Activated CD8-positive, alpha-beta memory T cell treated with anti-CD3 and anti-CD28 coated beads, Interleukin-2, amount 10 ng/mL, durations not matched to agents 7 days and 5 days (primary cell): ENCODE measurements around the gene PIK3CB. TPM values are rescaled to one million over a fixed set of nuclear protein-coding genes. Genes with fewer than 3 reads are reported as not detected.
A peak's percentile ranks its signal among the peaks of the same experiment; 100 is the strongest.
"Not testable (repeated sequence)": the region's sequence is repeated elsewhere in the genome, so short reads cannot be mapped to it uniquely, and the experiment has no call there.

Source experiments
- ATAC-seq: fragments of 150-1000 bp; cut with Tn5 transposase; one replicate; pipeline ENCODE4 v1.10.0; 2021; ENCODE audit warnings: moderate library complexity
- CTCF ChIA-PET: fragments of 350-600 bp; sonication (Branson Sonifier 250); formaldehyde crosslinking; loops from one replicate; lab custom pipeline; 2021; ENCODE audit warnings: antibody characterized with exemption; lab: Charles Lee
- DNase-seq: peaks from one replicate; pipeline ENCODE4 v3.0.0-alpha.2; 2020
- H3K27ac Mint-ChIP-seq: one replicate; pipeline ENCODE4 v1.8.0; 2021; ENCODE audit warnings: mild to moderate bottlenecking, mixed read lengths
- H3K27me3 Mint-ChIP-seq: one replicate; pipeline ENCODE4 v1.8.0; 2021; ENCODE audit warnings: mixed read lengths
- H3K36me3 Mint-ChIP-seq: one replicate; pipeline ENCODE4 v1.8.0; 2021; ENCODE audit warnings: mild to moderate bottlenecking, mixed read lengths
- H3K4me1 Mint-ChIP-seq: one replicate; pipeline ENCODE4 v1.8.0; 2021; ENCODE audit warnings: mixed read lengths
- H3K4me3 Mint-ChIP-seq: one replicate; pipeline ENCODE4 v1.8.0; 2021; ENCODE audit warnings: mild to moderate bottlenecking, moderate library complexity, mixed read lengths
- H3K9me3 Mint-ChIP-seq: one replicate; pipeline ENCODE4 v1.8.0; 2022; ENCODE audit warnings: low read depth, mixed read lengths
- total RNA-seq, 2 experiments: library from RNA; stranded (reverse); gene quantifications; one replicate each; pipeline ENCODE4 v1.2.3, GENCODE V29; 2021

Gene PIK3CB
- total RNA-seq, 2 experiments from 2014 or later, result 7.1 to 8.4 TPM

DNA sequence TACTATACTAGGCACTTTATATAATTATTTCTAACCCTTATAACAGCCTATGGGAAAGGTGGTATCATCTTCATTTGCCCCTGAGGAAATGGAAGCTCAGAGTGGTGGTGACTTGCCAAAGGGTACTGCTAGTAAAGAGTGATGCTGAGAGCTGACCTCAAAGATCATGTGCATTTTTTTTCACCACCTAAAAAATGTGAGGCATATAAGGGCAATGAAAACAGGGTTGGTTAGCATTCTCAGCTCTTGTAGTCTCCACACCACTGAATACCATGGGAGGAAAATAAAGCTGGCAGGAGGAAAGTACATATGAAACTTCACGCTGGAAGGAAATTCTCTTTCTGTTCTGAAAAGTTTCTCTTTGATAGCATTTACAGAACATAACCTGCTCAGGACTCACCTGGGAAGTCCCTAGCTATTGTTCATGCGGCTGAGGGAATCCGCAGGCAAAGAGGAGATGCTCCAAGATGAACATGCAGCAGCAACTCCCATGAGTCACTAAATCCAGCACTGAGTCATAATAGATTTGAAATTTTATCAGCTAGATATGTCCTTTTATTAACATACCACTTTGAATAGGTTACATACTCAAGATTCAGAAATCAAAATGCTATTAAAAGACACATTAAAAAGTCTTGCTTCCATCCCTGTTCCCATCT is 208.9 kb downstream of the PIK3CB start:
- no peaks in the 10 kb centered on the region for H3K9me3 Mint-ChIP-seq
- ATAC-seq (no peak), DNase-seq (no peak)
- no peak overlapping the region for H3K4me3 Mint-ChIP-seq
- H3K4me1 Mint-ChIP-seq, result peaks cover 4% of the 10 kb centered on the region
- no peaks in the 10 kb centered on the region for H3K27me3 Mint-ChIP-seq
- H3K36me3 Mint-ChIP-seq, result no peaks in the 10 kb centered on the region
- CTCF ChIA-PET, result interaction anchor here (0.6 to 1.2 kb wide), 3 partner anchors 16 to 290 kb away, joined by 3 to 4 read pairs (median 3); no protein-coding TSS in a partner anchor
- no peak overlapping the region for H3K27ac Mint-ChIP-seq

DNA sequence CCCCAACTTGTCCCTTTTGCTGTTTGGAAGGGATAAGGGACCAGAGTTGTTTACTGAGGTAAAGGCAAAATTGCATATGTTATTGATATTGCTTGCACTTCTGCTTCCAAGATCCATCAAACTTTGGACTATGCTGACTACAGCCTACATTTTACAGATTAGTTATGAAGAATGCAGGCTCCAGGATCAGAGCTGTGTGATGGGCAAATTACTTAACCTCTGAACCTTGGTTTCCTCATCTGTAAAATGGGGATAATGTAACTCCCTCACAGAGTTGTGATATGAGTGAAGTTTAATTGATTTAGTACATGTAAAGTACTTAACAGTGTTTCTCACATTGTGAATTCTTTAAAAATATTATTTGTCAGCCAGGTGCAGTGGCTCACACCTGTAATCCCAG is 210.2 kb downstream of the PIK3CB start:
- H3K36me3 Mint-ChIP-seq, result no peaks in the 10 kb centered on the region
- no peak for DNase-seq
- H3K27ac Mint-ChIP-seq, result no peak overlapping the region
- H3K4me1 Mint-ChIP-seq, result peaks cover 4% of the 10 kb centered on the region
- CTCF ChIA-PET, result no interaction called here
- no peaks in the 10 kb centered on the region for H3K27me3 Mint-ChIP-seq
- no peaks in the 10 kb centered on the region for H3K9me3 Mint-ChIP-seq
- no peak for ATAC-seq
- H3K4me3 Mint-ChIP-seq, result no peak overlapping the region

DNA sequence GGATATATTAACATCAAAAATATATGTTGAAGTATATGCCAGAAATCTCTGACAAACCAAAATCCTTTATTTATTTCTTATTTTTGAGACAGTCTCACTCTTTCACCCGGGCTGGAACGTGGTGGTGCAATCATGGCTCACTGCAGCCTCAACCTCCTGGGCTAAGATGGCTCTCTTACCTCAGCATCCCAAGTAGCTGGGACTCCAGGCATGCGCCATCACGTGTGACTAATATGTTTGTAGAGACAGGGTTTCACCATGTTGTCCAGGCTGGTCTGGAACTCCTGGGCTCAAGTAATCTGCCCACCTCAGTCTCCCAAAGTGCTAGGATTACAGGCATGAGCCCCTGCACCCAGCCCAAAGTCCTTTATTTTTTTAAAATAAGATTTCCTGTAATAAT is 214.3 kb downstream of the PIK3CB start:
- no peak for DNase-seq
- Mint-ChIP-seq H3K36me3 (no peaks in the 10 kb centered on the region), H3K4me3 (no peak overlapping the region), H3K4me1 (peaks cover 4% of the 10 kb centered on the region), H3K27me3 (no peaks in the 10 kb centered on the region), H3K27ac (no peak overlapping the region), H3K9me3 (no peaks in the 10 kb centered on the region)
- no peak for ATAC-seq
- CTCF ChIA-PET, result interaction anchor here (1.4 kb wide), 1 partner anchor 26 kb away, joined by 3 read pairs; the partner anchor contains the start of gene CEP70

DNA sequence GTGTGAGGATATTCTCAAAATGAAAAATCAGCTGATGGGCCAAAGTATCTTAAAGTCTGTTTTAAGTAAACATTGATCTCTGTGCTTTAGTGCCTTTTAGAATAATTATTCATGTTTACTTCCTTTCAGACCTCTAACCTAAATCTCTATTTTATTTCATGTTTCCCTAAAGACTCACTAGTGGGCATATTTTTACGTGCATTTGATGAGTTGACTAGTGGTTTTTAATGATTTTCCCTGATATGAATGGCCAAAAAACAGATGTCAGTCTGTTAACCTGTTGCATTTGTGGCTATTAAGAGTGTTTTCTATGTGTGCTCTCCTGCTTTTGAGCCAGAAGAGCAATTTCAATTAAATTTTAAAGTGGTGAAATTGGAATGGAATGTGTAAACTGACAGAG is 219.3 kb downstream of the PIK3CB start:
- H3K4me3 Mint-ChIP-seq, result no peak overlapping the region
- no peak for DNase-seq
- peaks cover 3% of the 10 kb centered on the region for H3K36me3 Mint-ChIP-seq
- no peaks in the 10 kb centered on the region for H3K27me3 Mint-ChIP-seq
- no peak overlapping the region for H3K27ac Mint-ChIP-seq
- H3K9me3 Mint-ChIP-seq, result no peaks in the 10 kb centered on the region
- ATAC-seq, result no peak
- CTCF ChIA-PET, result interaction anchor here (1.2 kb wide), 1 partner anchor 300 kb away, joined by 4 read pairs; no protein-coding TSS in a partner anchor
- peaks cover 3% of the 10 kb centered on the region for H3K4me1 Mint-ChIP-seq

DNA sequence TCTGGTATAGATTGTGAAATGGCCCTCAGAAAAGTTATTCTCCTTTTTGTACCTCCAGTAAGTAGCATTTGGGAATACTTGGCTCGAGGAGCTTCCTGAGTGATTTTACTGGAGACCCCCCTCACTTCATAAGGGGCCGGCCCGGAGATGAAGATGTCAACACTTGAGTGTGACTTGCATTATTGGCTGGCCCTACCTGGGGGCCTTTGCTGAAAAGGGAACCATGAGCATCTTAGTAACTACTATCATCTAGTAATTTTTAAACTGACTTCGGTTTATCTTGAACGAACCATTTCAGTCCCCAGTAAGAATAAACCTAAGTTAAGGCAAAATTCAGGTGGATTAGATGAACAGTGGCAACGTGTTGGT is 224.8 kb downstream of the PIK3CB start:
- no peaks in the 10 kb centered on the region for H3K9me3 Mint-ChIP-seq
- peaks cover 17% of the 10 kb centered on the region for H3K4me1 Mint-ChIP-seq
- peaks cover 6% of the 10 kb centered on the region for H3K36me3 Mint-ChIP-seq
- CTCF ChIA-PET, result interaction anchor here (0.9 to 1.7 kb wide), 4 partner anchors 11 to 314 kb away, joined by 3 to 5 read pairs (median 3); partner anchors contain the start of gene CEP70
- ATAC-seq (no peak), DNase-seq (no peak)
- H3K4me3 Mint-ChIP-seq, result peak overlapping the region; percentile 81
- H3K27me3 Mint-ChIP-seq, result peaks cover 4% of the 10 kb centered on the region
- peak overlapping the region; percentile 90 for H3K27ac Mint-ChIP-seq

DNA sequence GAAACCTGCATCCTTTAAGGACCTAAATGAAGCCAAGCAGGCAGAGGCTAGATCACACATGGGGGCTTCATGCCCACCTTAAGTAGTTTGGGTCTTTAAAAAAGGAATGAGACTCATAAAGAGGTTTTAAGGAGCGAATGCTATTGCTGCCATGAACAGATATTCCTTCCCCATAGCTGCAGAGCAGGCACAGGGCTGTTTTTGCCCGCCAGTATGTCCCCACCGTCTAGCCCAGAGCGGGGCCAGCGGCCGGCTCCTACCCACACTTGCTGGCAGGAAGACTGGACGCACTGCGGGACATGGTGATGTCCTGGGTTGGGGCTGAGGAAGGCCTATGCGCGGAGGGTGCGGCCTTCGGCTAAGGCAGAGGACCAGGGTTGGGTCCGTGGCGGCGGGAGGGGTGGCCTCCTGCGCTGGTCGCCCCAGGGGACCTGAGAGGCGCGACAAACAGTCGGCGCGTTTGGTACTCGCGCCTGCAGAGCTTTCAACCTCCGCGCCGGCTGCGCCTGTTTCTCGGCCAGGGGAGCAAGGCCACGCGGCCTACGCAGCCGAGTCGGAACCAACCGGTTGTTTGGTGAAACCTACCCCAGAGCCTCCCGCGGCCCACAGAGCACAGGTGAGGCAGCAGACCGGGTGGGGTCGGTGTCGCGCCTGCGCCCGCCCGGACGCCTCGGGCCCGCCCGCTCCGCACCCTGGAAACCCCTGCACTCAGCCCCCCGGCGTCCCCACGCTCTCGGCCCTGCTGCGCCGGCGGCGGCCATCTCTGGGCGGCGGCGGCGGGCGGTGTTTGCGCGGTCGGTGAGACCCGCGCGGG is 226.2 kb downstream of the PIK3CB start, which contains the start of gene FAIM:
FAIM (plus strand) TSS at position 450 of the 814 bp plus-strand sequence. CDS start 10,956 bp downstream, outside the sequence.
- Mint-ChIP-seq H3K36me3 (peaks cover 11% of the 10 kb centered on the region), H3K4me1 (peaks cover 17% of the 10 kb centered on the region), H3K4me3 (peak within 1 kb of the TSS; percentile 81), H3K27me3 (peaks cover 4% of the 10 kb centered on the region), H3K9me3 (no peaks in the 10 kb centered on the region), H3K27ac (peak within 1 kb of the TSS; percentile 90)
- ATAC-seq, result peak; percentile 84
- CTCF ChIA-PET, result interaction anchor here (1.6 to 2.4 kb wide), 3 partner anchors 14 to 315 kb away, joined by 3 to 16 read pairs (median 8); partner anchors contain the start of gene CEP70
- DNase-seq, result peak; percentile 74

DNA sequence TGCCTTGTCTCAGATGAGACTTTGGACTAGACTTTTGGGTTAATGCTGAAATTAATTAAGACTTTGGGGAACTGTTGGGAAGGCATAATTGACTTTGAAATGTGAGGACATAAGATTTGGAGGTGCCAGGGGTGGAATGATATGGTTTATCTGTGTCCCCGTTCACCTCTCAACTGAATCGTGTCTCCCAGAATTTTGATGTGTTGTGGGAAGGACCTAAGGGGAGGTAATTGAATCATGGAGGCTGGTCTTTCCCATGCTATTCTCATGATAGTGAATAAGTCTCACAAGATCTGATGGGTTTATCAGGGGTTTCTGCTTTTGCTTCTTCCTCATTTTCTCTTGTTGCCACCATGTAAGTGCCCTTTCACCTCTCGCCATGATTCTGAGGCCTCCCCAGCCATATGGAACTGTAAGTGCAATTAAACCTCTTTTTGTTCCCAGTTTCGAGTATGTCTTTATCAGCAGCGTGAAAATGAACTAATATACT is 230.6 kb downstream of the PIK3CB start:
- not testable (repeated sequence) for H3K4me3 Mint-ChIP-seq, DNase-seq, H3K9me3 Mint-ChIP-seq, ATAC-seq, H3K27me3 Mint-ChIP-seq, H3K36me3 Mint-ChIP-seq, H3K27ac Mint-ChIP-seq, H3K4me1 Mint-ChIP-seq
- CTCF ChIA-PET, result interaction anchor here (0.6 to 0.7 kb wide), 3 partner anchors 10 to 1940 kb away, joined by 3 read pairs; no protein-coding TSS in a partner anchor

Other genes with a start within 250 kb of the PIK3CB start
- 10 to 100 TPM in 1 of 2 experiments, 1 to 10 TPM in 1; 9.8 to 10.5 TPM for gene CEP70, start 240.7 kb downstream of the PIK3CB start, total RNA-seq
- gene FAIM, start 226.2 kb downstream of the PIK3CB start, total RNA-seq, result 1 to 10 TPM; 2.2 to 4.7 TPM
- gene FOXL2, start 112.2 kb upstream of the PIK3CB start, total RNA-seq, result under 1 TPM in 1 of 2 experiments, not detected in 1; 0.14 TPM
- not detected for gene FOXL2NB, start 112.3 kb upstream of the PIK3CB start, total RNA-seq
- not detected for gene PRR23A, start 171.3 kb upstream of the PIK3CB start, total RNA-seq
- not detected for gene PRR23B, start 186.0 kb upstream of the PIK3CB start, total RNA-seq
- not detected for gene PRR23C, start 210.0 kb upstream of the PIK3CB start, total RNA-seq